Loucy (cell line): ENCODE measurements around the gene VPS26A.

Experiments
- EZH2phosphoT487 ChIP-seq: fragments of 200-600 bp; IDR thresholded peaks from 2 replicates; pipeline ENCODE4 v1.6.1; 2018; ENCODE audit warnings: antibody characterized with exemption, mild to moderate bottlenecking, moderate library complexity, borderline replicate concordance
- TF ChIP-seq, protein P1 (sequence below): fragments of 200-600 bp; sonication (generic); conservative IDR thresholded peaks from 2 replicates; pipeline ENCODE4 v1.5.1; 2014; ENCODE audit warnings: mild to moderate bottlenecking, antibody characterized with exemption, low read length

DNA sequence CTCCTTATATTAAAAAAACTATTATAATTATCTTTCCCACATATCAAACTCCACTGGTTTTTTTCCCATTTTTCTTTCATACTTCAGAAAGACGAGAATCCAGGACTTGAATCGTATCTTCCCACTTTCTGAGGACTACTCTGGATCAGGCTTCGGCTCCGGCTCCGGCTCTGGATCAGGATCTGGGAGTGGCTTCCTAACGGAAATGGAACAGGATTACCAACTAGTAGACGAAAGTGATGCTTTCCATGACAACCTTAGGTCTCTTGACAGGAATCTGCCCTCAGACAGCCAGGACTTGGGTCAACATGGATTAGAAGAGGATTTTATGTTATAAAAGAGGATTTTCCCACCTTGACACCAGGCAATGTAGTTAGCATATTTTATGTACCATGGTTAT lies 20.2 kb upstream of the VPS26A start:
- TF ChIP-seq, protein P1, sequence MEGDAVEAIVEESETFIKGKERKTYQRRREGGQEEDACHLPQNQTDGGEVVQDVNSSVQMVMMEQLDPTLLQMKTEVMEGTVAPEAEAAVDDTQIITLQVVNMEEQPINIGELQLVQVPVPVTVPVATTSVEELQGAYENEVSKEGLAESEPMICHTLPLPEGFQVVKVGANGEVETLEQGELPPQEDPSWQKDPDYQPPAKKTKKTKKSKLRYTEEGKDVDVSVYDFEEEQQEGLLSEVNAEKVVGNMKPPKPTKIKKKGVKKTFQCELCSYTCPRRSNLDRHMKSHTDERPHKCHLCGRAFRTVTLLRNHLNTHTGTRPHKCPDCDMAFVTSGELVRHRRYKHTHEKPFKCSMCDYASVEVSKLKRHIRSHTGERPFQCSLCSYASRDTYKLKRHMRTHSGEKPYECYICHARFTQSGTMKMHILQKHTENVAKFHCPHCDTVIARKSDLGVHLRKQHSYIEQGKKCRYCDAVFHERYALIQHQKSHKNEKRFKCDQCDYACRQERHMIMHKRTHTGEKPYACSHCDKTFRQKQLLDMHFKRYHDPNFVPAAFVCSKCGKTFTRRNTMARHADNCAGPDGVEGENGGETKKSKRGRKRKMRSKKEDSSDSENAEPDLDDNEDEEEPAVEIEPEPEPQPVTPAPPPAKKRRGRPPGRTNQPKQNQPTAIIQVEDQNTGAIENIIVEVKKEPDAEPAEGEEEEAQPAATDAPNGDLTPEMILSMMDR = no peak
- no peak for TF ChIP-seq EZH2phosphoT487
